GM23248 (cell line): ENCODE measurements around the gene TENT4A. TPM values are rescaled to one million over a fixed set of nuclear protein-coding genes. Genes with fewer than 3 reads are reported as not detected.

Experiments used
- DNase-seq: peaks from one replicate; pipeline ENCODE4 v3.0.0-alpha.2; 2015
- H2AFZ ChIP-seq: fragments of 200-600 bp; sonication (generic); 2 replicates; pipeline ENCODE4 v1.6.1; 2016; ENCODE audit warnings: antibody characterized with exemption
- H3F3A ChIP-seq: fragments of 200-600 bp; sonication (generic); 2 replicates; pipeline ENCODE4 v1.6.1; 2016; ENCODE audit warnings: mild to moderate bottlenecking, antibody characterized with exemption, mixed run types; ENCODE audit not compliant: insufficient read depth
- H3K27ac ChIP-seq: fragments of 200-600 bp; sonication (generic); 2 replicates; pipeline ENCODE4 v1.5.1; 2016; ENCODE audit warnings: mild to moderate bottlenecking
- H3K27me3 ChIP-seq: fragments of 200-600 bp; sonication (generic); replicated peaks from 2 replicates; pipeline ENCODE4 v1.6.1; 2016; ENCODE audit warnings: mild to moderate bottlenecking; ENCODE audit not compliant: insufficient read depth
- H3K36me3 ChIP-seq: fragments of 200-600 bp; sonication (generic); 2 replicates; pipeline ENCODE4 v1.6.1; 2016; ENCODE audit warnings: low read depth, mild to moderate bottlenecking
- H3K4me1 ChIP-seq: fragments of 200-600 bp; sonication (generic); 2 replicates; pipeline ENCODE4 v1.6.1; 2016; ENCODE audit warnings: mild to moderate bottlenecking; ENCODE audit not compliant: insufficient read depth
- H3K4me2 ChIP-seq: fragments of 200-600 bp; sonication (generic); one replicate; pipeline ENCODE4 v1.6.1; 2016; ENCODE audit warnings: mild to moderate bottlenecking; ENCODE audit not compliant: unreplicated experiment
- H3K4me3 ChIP-seq: fragments of 200-600 bp; sonication (generic); 2 replicates; pipeline ENCODE4 v1.5.1; 2016; ENCODE audit warnings: mild to moderate bottlenecking
- H3K79me2 ChIP-seq: fragments of 200-600 bp; sonication (generic); 2 replicates; pipeline ENCODE4 v1.6.1; 2016; ENCODE audit warnings: mild to moderate bottlenecking; ENCODE audit not compliant: insufficient read depth
- H3K9ac ChIP-seq: fragments of 200-600 bp; sonication (generic); 2 replicates; pipeline ENCODE4 v1.6.1; 2016; ENCODE audit warnings: mild to moderate bottlenecking
- H3K9me2 ChIP-seq: fragments of 200-600 bp; sonication (generic); 2 replicates; pipeline ENCODE4 v1.6.1; 2016; ENCODE audit warnings: mixed run types, mild to moderate bottlenecking, moderate library complexity; ENCODE audit not compliant: insufficient read depth
- H3K9me3 ChIP-seq: fragments of 200-600 bp; sonication (generic); one replicate; pipeline ENCODE4 v1.6.1; 2017; ENCODE audit warnings: low read depth
- H4K20me1 ChIP-seq: fragments of 200-600 bp; sonication (generic); 2 replicates; pipeline ENCODE4 v1.6.0; 2016; ENCODE audit not compliant: insufficient read depth
- EZH2 ChIP-seq: fragments of 200-600 bp; sonication (generic); IDR thresholded peaks from 2 replicates; pipeline ENCODE4 v1.6.1; 2018; ENCODE audit warnings: antibody characterized with exemption, mild to moderate bottlenecking; ENCODE audit not compliant: insufficient read depth, poor library complexity, severe bottlenecking
- EZH2phosphoT487 ChIP-seq: fragments of 200-600 bp; sonication (generic); IDR thresholded peaks from 2 replicates; pipeline ENCODE4 v1.6.1; 2018; ENCODE audit warnings: antibody characterized with exemption, moderate library complexity, mild to moderate bottlenecking, low read depth; ENCODE audit not compliant: insufficient read depth
- WGBS, 2 experiments: methylation state at CpG; one replicate each; pipeline ENCODE4 v1.1.6; 2015 to 2017; ENCODE audit warnings: low lambda C conversion rate in 2 of 2, low coverage in 1 of 2; ENCODE audit errors: missing lambda C conversion rate in 2 of 2; 5-methylcytosine and 5-hydroxymethylcytosine counted together
- in situ Hi-C: fragments of 300-500 bp; cut with MboI; formaldehyde crosslinking; loops from 2 replicates; pipeline ENCODE4 v1.15.0; 2020
- polyA plus RNA-seq: library from polyadenylated mRNA; unstranded; fragments of >200 nt; fragmentation: Nextera tagmentation; extraction: Ambion mirVana; gene quantifications from 2 replicates; pipeline ENCODE4 v1.2.1, GENCODE V29; 2016
- total RNA-seq: library from RNA; depleted of rRNA; stranded (reverse); fragments of >200 nt; shearing (Covaris generic); gene quantifications from 2 replicates; pipeline ENCODE4 v1.2.3, GENCODE V29; 2014

TENT4A gene
- total and polyA plus RNA-seq, 2 experiments from 2014 or later = 3.0 to 17.6 TPM

GRCh38 chr5:6719417-6719816, 6.2 kb downstream of the TENT4A start:
- in situ Hi-C loops = no loop called here
- TF ChIP-seq EZH2phosphoT487 (no peak), EZH2 (no peak)
- Histone ChIP-seq H2AFZ (no peak overlapping the region), H3K4me3 (no peak overlapping the region), H3K4me2 (no peak overlapping the region), H3F3A (peaks cover 17% of the 10 kb centered on the region; the same call in 1 of the 2 replicates), H4K20me1 (peaks cover 3% of the 10 kb centered on the region; the same call in 1 of the 2 replicates), H3K9me2 (no peaks in the 10 kb centered on the region), H3K4me1 (peaks cover 32% of the 10 kb centered on the region), H3K9ac (no peak overlapping the region), H3K27me3 (no peaks in the 10 kb centered on the region), H3K79me2 (peaks cover 99% of the 10 kb centered on the region), H3K36me3 (no peaks in the 10 kb centered on the region), H3K27ac (no peak overlapping the region), H3K9me3 (no peaks in the 10 kb centered on the region)
- 93 to 95% methylated on average over 5 of the region's 5 CpGs for WGBS, 2 experiments
- DNase-seq = no peak

- in situ Hi-C loops = loop anchor here (10.0 kb wide), 1 partner anchor 1235 kb away; no protein-coding TSS in a partner anchor
- Histone ChIP-seq H2AFZ (no peak overlapping the region), H3K9me2 (no peaks in the 10 kb centered on the region), H3K4me3 (no peak overlapping the region), H3K79me2 (peaks cover 100% of the 10 kb centered on the region), H3K4me2 (peak overlapping the region; percentile 7), H3K9ac (no peak overlapping the region), H3F3A (peaks cover 17% of the 10 kb centered on the region; the same call in 1 of the 2 replicates), H3K4me1 (peaks cover 32% of the 10 kb centered on the region), H3K36me3 (no peaks in the 10 kb centered on the region), H3K9me3 (no peaks in the 10 kb centered on the region), H4K20me1 (peaks cover 7% of the 10 kb centered on the region; the same call in 1 of the 2 replicates), H3K27ac (peak overlapping the region; percentile 13; the same call in 1 of the 2 replicates), H3K27me3 (no peaks in the 10 kb centered on the region)
- WGBS, 2 experiments = 67 to 75% methylated on average over 5 of the region's 5 CpGs
- TF ChIP-seq EZH2 = no peak
- TF ChIP-seq EZH2phosphoT487 = no peak
- peak; percentile 69 for DNase-seq
Measured at GRCh38 chr5:6719896-6720560, 6.8 kb downstream of the TENT4A start.

GRCh38 chr5:6720561-6720921, 7.3 kb downstream of the TENT4A start:
- in situ Hi-C loops = loop anchor here (10.0 kb wide), 1 partner anchor 1236 kb away; no protein-coding TSS in a partner anchor
- Histone ChIP-seq H3K27ac (no peak overlapping the region; the same call in 1 of the 2 replicates), H3K9me2 (no peaks in the 10 kb centered on the region), H3K79me2 (peaks cover 100% of the 10 kb centered on the region), H3K36me3 (no peaks in the 10 kb centered on the region), H4K20me1 (peaks cover 7% of the 10 kb centered on the region; the same call in 1 of the 2 replicates), H3K9ac (no peak overlapping the region), H3K27me3 (no peaks in the 10 kb centered on the region), H3K4me2 (no peak overlapping the region), H3K4me1 (peaks cover 27% of the 10 kb centered on the region), H2AFZ (no peak overlapping the region), H3K9me3 (no peaks in the 10 kb centered on the region), H3K4me3 (no peak overlapping the region), H3F3A (peaks cover 17% of the 10 kb centered on the region; the same call in 1 of the 2 replicates)
- WGBS, 2 experiments = 72 to 76% methylated on average over 6 of the region's 6 CpGs
- no peak for DNase-seq
- no peak for TF ChIP-seq EZH2
- TF ChIP-seq EZH2phosphoT487 = no peak

- Histone ChIP-seq H3K4me2 (peak overlapping the region; percentile 95), H3K9me2 (no peaks in the 10 kb centered on the region), H3K27me3 (no peaks in the 10 kb centered on the region), H3K9me3 (no peaks in the 10 kb centered on the region), H3K4me1 (peaks cover 19% of the 10 kb centered on the region), H3K36me3 (no peaks in the 10 kb centered on the region), H3K4me3 (peak overlapping the region; percentile 71), H2AFZ (peak overlapping the region; percentile 58), H3K79me2 (peaks cover 100% of the 10 kb centered on the region), H4K20me1 (peaks cover 7% of the 10 kb centered on the region; the same call in 1 of the 2 replicates), H3K27ac (peak overlapping the region; percentile 77), H3F3A (peaks cover 17% of the 10 kb centered on the region; the same call in 1 of the 2 replicates), H3K9ac (peak overlapping the region; percentile 76)
- in situ Hi-C loops = loop anchor here (10.0 kb wide), 1 partner anchor 1237 kb away; no protein-coding TSS in a partner anchor
- DNase-seq = peak; percentile 39
- 20 to 26% methylated on average over 4 of the region's 4 CpGs for WGBS, 2 experiments
- no peak for TF ChIP-seq EZH2phosphoT487
- TF ChIP-seq EZH2 = no peak
Measured at GRCh38 chr5:6721442-6721841, 8.2 kb downstream of the TENT4A start.
